GM12892 (cell line): ENCODE results near the gene SELENOP.

Experiments used
- DNase-seq: peaks from one replicate; pipeline ENCODE4 v3.0.0; 2011; ENCODE audit not compliant: insufficient read length
- FAIRE-seq: peaks from 2 replicates; lab custom pipeline; 2011; peaks lifted over from hg19 to GRCh38; lab: Jason Lieb, UNC
- POLR2A ChIP-seq: IDR thresholded peaks from 2 replicates; pipeline ENCODE4 v1.6.1; 2011; ENCODE audit warnings: low read depth, low read length, control low read depth
- POLR2AphosphoS5 ChIP-seq: IDR thresholded peaks from 2 replicates; pipeline ENCODE4 v1.6.1; 2011; ENCODE audit warnings: low read depth, low read length, control low read depth
- TAF1 ChIP-seq: IDR thresholded peaks from 2 replicates; pipeline ENCODE4 v1.6.1; 2011; ENCODE audit warnings: low read depth, mild to moderate bottlenecking, control low read depth, low read length, borderline replicate concordance

Gene SELENOP

DNA sequence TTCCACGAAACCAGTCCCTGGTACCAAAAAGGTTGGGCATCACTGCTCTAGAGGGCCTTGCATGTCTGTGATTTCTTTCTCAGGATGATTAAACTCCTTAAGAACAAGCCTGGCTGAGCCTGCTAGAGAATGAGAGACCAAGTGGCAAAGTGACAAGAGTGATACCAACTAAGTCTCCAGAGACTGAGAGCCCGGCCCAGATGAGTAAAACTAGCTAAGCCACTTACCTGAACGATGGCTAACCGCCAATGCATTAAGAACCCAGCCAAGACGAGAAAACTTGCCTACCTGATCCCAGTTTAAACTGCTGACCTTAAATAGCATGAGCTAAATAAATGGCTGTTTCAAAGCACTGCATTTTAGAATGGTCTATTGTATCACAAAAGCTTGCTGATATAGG, 60.6 kb downstream of the SELENOP start:
- FAIRE-seq (no peak), DNase-seq (no peak)
- TF ChIP-seq TAF1 = no peak
- TF ChIP-seq POLR2AphosphoS5 = no peak
- no peak for TF ChIP-seq POLR2A

DNA sequence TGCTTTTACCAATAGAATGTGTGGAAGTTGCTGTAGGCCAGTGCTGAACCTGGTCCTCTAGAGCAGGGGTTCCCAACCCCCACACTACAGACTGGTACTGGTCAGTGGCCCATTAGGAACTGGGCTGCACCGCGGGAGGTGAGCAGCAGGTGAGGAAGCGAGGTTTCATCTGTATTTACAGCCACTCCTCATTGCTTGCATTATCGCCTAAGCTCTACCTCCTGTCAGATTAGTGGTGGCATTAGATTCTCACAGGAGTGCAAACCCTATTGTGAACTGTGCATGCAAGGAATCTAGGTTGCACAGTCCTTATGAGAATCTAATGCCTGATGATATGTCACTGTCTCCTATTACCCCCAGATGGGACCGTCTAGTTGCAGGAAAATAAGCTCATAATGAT, 61.2 kb downstream of the SELENOP start:
- FAIRE-seq (no peak), DNase-seq (no peak)
- TF ChIP-seq TAF1 (no peak), POLR2AphosphoS5 (no peak), POLR2A (no peak)
